Measurements from ENCODE around the gene TMX1. TPM values are rescaled to one million over a fixed set of nuclear protein-coding genes. Genes with fewer than 3 reads are reported as not detected.

The TMX1 gene
- total RNA-seq, 4 donors from 2014 or later: 24.0 to 48.8 (median 36.2) TPM

DNA sequence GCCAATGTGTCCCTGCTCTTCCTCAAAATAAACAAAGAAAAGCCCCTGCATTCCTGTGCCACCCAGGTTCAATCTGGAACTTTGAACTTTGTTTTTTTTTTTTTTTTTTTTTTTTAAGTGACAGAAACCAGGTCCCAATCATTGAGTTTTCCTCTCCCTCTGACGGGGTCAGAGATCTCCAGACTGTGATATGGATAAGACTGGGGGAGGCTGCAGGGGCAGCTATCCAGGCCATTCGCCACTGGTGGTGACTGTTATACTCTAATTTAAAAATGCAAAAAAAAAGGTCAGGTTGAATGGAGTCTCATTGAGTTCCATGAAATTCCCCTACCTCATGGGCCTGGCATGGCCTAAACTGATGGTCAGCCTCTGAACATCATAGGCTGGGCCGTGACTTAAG is 57.0 kb downstream of the TMX1 start:
- 90 to 98% methylated on average over 3 of the region's 3 CpGs for WGBS, 2 donors

DNA sequence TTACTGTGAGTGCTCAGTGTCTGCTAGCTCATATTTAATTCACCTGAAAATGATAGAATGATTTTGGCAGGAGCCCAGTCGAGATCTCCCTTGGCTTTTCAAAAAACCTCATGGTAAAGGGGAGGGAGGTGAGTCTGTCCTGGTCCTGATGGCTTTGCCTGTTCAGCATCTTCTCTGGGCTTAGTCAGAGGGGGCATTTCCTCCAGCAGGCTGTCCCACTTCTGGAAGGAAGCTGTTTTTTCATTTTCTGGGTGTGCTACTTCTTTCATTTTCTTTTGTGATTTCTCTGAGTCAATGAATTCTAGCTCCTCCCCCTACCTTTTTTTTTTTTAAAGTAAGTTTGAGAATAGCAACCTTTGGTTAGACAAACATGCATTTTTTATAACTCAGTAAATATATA is 58.8 kb downstream of the TMX1 start:
- intact Hi-C loops (cut with DNase I): loop anchor here (10.0 kb wide), 1 partner anchor 76 kb away; no protein-coding TSS in a partner anchor
- Histone ChIP-seq H3K27ac (no peak overlapping the region), H3K36me3 (no peaks in the 10 kb centered on the region), H3K9me3 (no peaks in the 10 kb centered on the region), H3K27me3 (no peaks in the 10 kb centered on the region), H3K4me1 (peaks cover 0 to 33% (median 0%) of the 10 kb centered on the region in 3 donors), H3K4me3 (no peak overlapping the region)
- TF ChIP-seq, protein P1, sequence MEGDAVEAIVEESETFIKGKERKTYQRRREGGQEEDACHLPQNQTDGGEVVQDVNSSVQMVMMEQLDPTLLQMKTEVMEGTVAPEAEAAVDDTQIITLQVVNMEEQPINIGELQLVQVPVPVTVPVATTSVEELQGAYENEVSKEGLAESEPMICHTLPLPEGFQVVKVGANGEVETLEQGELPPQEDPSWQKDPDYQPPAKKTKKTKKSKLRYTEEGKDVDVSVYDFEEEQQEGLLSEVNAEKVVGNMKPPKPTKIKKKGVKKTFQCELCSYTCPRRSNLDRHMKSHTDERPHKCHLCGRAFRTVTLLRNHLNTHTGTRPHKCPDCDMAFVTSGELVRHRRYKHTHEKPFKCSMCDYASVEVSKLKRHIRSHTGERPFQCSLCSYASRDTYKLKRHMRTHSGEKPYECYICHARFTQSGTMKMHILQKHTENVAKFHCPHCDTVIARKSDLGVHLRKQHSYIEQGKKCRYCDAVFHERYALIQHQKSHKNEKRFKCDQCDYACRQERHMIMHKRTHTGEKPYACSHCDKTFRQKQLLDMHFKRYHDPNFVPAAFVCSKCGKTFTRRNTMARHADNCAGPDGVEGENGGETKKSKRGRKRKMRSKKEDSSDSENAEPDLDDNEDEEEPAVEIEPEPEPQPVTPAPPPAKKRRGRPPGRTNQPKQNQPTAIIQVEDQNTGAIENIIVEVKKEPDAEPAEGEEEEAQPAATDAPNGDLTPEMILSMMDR (IDR thresholded peaks at IDR 0.05): no peak
- no peak for TF ChIP-seq POLR2A (IDR thresholded peaks at IDR 0.05)
- DNase-seq: no peak
- 50 to 71% methylated on average over 1 of the region's 1 CpG for WGBS, 2 donors

More for the DNA sequence above, 57.0 kb downstream of the TMX1 start:
- Histone ChIP-seq H3K27me3 (no peaks in the 10 kb centered on the region), H3K36me3 (no peaks in the 10 kb centered on the region), H3K27ac (no peak overlapping the region), H3K4me3 (no peak overlapping the region), H3K9me3 (no peaks in the 10 kb centered on the region), H3K4me1 (peaks cover 0 to 44% (median 3%) of the 10 kb centered on the region in 3 donors)
- no peak for DNase-seq
- intact Hi-C loops (cut with DNase I): loop anchor here (10.0 kb wide), 1 partner anchor 78 kb away; no protein-coding TSS in a partner anchor
- no peak for TF ChIP-seq POLR2A (IDR thresholded peaks at IDR 0.05)
- TF ChIP-seq, protein P1 (IDR thresholded peaks at IDR 0.05): no peak

DNA sequence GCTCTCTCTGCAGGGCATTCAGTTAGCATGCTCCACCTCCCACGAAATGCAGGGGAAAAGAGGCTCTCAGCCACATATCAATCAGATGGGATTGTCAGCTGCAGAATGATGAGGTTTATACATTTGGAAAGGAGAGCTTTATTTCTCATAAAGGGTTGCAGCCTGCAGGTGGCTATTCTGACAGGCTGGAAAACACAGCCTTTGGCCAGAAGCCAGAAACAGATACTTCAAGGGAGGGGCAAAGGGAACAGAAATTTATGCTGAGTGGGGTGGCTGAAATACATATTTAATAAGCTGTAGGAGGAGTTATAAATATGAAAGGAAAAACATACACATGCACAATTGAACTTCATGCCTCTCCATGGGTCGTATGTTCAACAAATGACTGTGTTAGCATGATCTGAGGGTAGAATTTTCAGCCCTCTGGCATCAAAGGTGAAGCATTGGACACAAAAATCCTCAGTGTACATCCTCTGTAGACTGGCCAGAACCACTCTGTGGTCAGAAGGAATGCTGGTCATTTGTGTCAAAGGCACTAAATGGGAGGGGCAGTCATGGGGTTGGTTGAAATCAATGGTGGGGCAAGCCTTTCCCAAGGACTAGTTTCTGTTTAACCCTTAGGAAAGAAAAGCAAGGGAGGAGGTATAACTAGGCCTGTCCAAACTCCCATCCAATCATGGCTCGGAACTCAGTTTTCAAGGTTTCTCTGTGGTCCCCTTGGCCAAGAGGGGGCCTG is 62.4 kb downstream of the TMX1 start:
- TF ChIP-seq, protein P1 (IDR thresholded peaks at IDR 0.05): no peak
- TF ChIP-seq POLR2A (IDR thresholded peaks at IDR 0.05): no peak
- Histone ChIP-seq H3K4me1 (peaks cover 0 to 25% (median 0%) of the 10 kb centered on the region in 3 donors), H3K36me3 (no peaks in the 10 kb centered on the region), H3K9me3 (no peaks in the 10 kb centered on the region), H3K27me3 (no peaks in the 10 kb centered on the region), H3K27ac (no peak overlapping the region), H3K4me3 (no peak overlapping the region)
- no peak for DNase-seq
- WGBS, 2 donors: 64 to 85% methylated on average over 3 of the region's 3 CpGs
- intact Hi-C loops (cut with DNase I): no loop called here

DNA sequence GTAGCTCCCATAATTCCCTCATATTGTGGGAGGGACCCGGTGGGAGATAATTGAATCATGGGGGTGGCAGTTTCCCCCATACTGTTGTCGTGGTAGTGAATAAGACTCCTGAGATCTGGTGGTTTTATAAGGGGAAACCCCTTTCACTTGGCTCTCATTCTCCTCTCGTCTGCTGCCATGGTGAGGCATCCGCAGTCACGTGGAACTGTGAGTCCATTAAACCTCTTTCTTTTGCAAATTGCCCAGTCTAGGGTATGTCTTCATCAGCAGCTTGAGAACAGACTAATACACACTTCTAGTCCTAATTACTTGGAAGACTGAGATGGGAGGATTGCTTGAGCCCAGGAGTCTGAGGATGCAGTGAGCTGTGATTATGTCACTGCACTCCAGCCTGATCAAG is 64.4 kb downstream of the TMX1 start:
- TF ChIP-seq, protein P1 (IDR thresholded peaks at IDR 0.05): no peak
- TF ChIP-seq POLR2A (IDR thresholded peaks at IDR 0.05): no peak
- DNase-seq: no peak
- H3K9me3 ChIP-seq: no peaks in the 10 kb centered on the region
- WGBS, 2 donors: 44 to 63% methylated on average over 5 of the region's 5 CpGs
- no peaks in the 10 kb centered on the region for H3K27me3 ChIP-seq
- no peaks in the 10 kb centered on the region for H3K36me3 ChIP-seq
- no peak overlapping the region for H3K4me3 ChIP-seq
- peaks cover 0 to 14% (median 0%) of the 10 kb centered on the region in 3 donors for H3K4me1 ChIP-seq
- intact Hi-C loops (cut with DNase I): no loop called here
- H3K27ac ChIP-seq: no peak overlapping the region

DNA sequence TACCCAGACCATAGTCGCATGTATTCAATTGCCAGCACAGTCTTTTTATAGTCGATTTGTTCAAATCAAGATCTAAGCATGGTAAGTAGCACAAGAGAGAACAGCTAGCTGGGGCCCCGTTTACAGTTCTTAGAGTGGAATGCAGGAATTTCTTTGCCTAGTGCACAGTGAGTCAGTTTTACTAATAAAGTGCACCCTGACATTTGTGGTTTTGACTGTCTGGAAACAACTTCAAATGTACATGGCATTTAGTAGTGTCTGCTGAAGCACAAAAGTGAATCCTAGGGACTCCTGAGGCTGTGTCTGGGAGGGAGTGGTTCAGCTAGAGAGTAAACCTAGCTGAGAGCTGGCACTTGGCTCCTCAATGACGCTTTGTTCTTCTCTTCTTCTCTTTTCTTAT is 64.9 kb downstream of the TMX1 start:
- no peak for DNase-seq
- Histone ChIP-seq H3K36me3 (no peaks in the 10 kb centered on the region), H3K4me3 (no peak overlapping the region), H3K27ac (no peak overlapping the region), H3K9me3 (no peaks in the 10 kb centered on the region), H3K4me1 (peaks cover 0 to 18% (median 0%) of the 10 kb centered on the region in 3 donors), H3K27me3 (no peaks in the 10 kb centered on the region)
- 51 to 60% methylated on average over 4 of the region's 4 CpGs for WGBS, 2 donors
- no peak for TF ChIP-seq POLR2A (IDR thresholded peaks at IDR 0.05)
- TF ChIP-seq, protein P1 (IDR thresholded peaks at IDR 0.05): no peak
- intact Hi-C loops (cut with DNase I): no loop called here

All from esophagus squamous epithelium (tissue), 5 donors.